HG02678 (cell line): Measurements from ENCODE around the gene THEM5.

Experiments used
- ATAC-seq: cut with Tn5 transposase; IDR thresholded peaks from one replicate; pipeline ENCODE4 v1.9.1; 2021; ENCODE audit warnings: mild to moderate bottlenecking, moderate library complexity; ENCODE audit not compliant: unreplicated experiment

The THEM5 gene

DNA sequence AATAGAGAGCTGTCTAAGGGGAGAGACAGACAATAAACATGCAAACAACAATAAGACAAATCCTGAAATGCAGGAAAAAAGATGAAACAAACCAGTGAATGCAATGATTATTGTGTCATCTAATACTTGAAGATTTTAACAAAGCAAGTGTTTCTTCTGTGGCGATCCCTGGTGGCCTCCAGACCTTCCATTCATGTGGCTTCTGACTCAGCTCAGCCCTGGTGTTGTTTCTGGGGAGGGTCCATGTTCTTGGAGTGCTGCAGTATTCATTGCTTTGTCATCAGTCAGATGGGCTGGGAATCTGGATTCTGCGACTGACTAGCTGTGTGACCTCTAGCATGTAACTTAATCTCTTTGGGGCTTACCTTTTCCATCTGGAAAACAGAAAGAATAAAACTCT lies 12.4 kb downstream of the THEM5 start:
- no peak for ATAC-seq

DNA sequence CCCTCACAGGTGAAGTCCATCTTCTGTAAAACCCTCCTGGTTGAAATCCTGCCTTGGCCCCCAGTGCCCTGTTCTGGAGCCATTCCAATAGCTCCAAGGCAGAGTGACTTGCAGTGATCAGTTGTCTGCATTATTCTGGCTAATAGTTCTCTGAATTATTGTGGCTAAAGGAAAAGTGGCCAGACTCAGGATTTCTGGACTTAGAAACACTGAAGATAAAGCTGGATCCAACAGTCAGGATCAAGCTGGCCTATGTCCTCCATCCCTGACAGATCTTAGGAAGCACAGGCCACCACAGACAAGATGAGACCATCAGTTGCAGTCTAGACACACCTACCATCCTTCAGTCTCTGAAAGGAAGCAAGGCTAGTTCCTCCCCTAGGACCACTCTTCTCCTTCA lies 13.1 kb downstream of the THEM5 start:
- ATAC-seq = no peak

DNA sequence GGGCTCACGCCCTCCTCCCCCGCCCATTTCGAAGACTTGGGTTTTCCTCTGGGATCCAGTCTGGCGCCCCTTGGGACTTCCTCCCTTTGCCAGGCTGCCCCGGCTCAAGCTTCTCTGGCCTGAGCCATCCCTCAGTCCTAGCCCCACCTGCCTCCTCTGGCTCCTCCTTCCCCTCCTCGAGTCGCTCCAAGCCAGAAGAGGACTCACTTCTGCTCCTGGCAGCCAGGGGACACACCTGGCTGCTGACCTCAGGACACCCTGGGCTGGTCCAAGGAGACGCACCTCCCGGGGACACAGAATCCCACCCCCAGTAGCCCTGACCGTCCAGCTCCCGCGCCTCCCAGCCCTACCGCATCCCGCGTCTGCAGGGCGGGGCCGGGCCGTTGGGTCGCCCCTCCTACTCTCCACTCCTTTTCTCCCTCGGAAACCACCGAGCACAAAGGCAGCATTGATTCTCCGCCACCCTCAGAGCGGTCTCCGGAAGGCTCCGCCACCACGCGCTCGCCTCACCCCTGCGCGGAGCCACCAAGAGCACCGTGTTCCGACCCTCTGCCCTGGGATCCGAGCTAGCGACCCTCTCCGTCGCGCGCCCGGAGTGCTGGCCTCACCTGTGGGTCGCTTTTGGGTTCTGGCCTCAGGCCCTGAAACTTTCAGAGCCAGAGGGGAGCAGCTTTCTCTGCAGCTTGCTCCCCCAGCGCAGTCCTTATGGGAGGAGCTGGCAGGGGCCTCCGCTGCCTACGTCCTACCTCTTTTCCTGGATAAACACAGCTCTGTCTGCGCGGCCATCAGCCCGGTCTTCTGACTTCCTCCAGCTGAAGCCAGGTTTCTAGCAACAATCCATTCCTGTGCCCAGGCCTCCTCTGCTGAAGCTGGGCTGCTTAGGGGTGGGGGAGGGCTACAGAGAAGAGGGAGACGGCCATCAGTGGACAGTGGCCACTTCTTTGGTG lies 13.8 kb downstream of the THEM5 start, which contains the start of gene C2CD4D:
TSS of gene C2CD4D (minus strand) at position 364 of the 947 bp plus-strand sequence. CDS start 831 bp downstream, outside the sequence.
- ATAC-seq = peak; percentile 46

DNA sequence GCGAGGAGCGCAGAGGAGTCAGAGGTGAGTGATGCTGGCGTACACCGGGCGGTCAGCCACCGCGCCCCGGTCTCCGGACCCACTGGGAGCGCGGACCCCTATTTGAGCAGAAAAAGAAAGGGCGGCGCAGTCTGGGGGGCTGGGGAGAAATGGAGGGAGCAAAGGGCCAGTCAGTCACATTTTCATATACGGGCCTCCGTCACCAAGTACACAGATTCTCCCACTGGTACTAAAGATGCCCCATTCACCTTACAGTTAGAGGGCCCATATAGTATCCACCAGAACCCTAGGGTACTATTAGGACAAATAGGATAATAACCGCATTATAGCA lies 14.5 kb downstream of the THEM5 start:
- no peak for ATAC-seq

DNA sequence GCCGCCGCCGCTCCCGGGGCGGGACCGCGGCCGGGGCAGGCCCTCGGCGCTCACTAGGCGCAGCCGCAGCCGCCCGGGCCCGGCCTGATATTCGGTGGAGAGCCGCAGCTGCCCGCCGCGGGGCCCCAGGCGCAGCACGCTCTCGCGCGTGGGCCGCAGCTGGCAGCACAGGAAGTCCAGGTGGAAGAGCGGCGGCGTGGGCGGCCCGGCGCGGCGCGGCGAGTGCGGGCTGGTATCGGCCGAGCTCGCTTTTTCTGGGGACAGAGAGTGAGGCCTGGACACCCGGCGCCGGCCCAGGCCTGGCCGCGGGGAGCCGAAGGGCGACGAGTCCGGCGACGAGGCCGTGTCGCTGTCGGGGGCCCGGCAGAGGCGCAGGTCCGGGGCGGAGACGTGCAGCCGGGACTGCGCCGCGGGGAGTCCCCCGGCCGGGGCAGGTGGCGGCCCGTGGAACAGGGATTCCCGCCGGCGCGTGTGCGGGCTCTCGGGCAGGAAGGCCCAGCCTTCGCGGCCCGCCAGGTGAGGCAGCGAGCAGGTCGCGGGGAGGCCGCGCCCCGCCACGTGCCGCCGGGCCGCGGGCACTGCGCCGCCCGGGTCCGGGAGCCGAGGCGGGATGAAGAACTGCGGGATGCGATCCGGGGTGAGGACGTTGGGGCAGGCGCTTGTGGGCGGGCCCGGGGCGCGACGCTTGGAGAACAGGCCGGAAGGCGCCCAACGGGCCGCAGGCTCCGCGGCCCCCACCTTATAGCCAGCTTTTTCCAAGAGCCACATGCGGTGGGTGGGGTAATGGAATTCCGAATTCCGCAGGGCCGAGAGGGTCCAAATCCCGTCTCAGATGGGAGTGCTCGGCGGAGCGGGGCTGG lies 15.1 kb downstream of the THEM5 start:
- ATAC-seq = no peak

DNA sequence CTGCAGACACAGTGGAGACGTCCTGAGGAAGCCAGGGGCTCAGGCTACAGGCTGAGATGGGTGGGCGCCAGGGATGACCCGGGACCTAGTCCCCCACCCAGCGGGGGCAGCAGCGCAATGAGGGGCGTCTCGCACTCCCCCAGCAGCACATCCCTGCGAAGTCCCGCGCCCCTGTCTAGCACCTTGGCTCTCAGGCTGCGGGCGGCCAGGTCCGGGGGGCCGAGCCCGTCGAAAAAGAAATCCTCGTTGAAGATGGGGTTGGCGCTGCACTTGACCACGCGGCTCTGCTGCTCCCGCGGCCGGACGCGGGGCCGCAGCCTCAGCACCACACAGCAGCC lies 15.7 kb downstream of the THEM5 start:
- ATAC-seq = no peak

DNA sequence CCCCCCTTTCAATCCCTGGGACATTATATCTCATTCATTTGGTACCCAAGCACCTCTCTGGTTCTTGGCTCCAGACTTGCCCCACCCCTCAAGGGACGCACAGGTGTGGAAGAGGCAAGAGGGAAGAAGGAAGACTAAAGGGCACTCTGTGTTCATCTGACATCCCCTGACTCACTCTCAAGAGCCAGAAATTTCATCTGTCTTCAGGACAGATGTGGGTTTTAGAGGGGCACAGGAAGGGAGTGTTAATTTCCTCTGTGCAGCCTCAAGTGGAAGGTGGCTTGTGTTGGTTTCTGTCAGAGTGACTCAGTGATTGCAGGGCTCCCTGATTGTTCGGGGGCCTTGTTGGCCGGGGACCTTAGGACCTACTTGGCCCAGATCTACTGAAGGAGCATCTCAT lies 16.3 kb downstream of the THEM5 start:
- no peak for ATAC-seq

DNA sequence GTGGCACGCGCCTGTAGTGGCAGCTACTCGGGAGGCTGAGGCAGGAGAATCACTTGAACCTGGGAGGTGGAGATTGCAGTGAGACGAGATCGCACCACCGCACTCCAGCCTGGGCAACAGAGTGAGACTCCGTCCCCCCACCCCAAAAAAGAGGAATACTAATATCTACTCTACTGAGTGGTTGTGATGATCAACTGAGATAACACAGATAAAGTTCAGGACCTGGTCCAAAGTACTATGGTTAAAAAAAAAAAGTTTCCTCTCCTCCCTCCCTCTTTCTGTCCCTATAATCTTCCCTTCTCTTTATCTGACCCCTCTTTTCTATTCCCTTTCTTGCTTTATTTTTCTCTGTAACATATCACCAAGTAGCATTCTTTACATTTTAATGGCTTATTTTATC lies 17.9 kb downstream of the THEM5 start:
- no peak for ATAC-seq

DNA sequence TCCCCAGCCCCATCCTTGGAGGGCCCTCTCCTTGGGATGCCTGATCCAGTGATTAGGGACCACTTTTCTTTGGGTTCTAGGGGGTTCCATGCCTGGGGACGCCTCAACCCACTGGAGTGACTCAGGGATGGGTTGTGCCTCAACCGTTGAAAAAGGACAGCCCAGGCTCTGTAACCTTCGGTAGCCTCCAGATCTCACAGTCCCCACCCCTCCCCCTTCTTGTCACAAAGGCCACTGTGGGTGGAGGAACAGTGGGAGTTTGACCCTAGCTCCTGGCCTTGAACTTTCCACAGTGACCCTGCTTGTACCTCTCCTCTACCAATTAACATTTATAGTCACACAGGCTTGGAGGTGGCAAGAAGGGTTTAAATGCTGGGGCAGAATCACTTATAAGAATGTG lies 19.3 kb downstream of the THEM5 start:
- ATAC-seq = no peak

DNA sequence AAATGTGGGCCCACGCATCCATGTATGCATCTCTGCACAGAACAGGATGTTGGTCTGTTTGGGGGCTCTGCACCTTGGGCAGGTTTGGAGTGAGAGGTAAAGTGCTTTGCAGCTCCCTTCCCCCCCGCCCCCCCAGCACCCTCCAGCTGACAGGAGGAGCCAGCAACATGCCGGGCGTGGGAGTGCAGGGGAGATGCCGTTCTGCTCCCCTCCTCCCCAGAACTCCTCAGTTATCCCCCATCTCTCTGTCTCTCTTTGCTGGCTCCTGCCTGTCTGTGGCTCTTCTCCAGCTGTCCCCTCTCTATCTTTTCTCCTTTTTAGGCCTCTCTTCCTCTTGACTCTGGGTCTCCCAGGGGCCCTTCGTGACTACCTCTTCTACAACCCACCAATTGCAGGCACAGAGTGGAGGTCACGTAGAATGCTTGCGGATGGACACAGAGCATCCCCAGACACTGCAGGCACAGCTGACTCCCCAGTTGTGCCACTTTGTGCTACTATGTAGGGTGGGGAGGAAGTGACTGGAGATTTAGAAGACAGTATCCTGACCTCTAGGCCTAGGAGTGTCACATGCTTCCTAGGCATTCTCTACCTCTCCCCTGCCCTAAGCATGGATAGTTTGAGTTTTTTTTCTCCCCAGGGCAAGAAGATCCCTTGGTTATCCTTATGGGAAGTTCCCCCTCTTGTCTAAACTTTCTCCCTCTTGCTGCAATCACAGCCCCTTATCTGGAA lies 20.2 kb downstream of the THEM5 start:
- no peak for ATAC-seq

DNA sequence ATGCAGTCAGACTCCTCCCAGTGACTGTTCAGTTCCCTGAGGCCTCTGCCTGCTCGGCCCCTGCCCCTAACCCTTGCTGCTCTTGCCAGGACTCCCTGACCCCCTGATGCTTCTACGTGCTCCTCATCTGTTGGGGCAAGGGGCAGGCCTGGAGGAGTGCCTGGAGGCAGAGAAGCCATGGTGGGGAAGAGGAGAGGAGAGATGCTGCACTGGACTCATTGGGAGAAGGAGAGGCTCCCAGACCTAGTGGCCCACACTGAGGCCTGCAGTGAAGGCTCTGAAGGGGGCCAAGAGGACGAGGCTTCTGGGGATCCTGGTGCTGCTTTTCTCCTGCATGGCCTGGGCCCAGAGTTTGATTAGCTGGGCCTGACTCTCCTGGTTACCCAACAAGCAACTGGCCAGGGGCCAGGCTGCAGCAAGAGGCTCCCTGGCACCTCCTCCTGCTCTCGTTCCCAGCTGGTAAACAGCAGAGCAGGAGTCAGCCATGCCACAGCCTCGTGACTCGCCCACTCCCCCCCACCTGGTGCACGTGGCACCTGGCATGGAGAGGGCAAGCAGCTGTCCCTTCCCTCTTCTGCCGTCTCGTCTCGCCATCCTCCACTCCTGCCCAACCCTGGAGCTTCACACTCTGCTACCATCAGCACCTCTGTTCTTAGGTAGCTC lies 21.1 kb downstream of the THEM5 start:
- no peak for ATAC-seq

DNA sequence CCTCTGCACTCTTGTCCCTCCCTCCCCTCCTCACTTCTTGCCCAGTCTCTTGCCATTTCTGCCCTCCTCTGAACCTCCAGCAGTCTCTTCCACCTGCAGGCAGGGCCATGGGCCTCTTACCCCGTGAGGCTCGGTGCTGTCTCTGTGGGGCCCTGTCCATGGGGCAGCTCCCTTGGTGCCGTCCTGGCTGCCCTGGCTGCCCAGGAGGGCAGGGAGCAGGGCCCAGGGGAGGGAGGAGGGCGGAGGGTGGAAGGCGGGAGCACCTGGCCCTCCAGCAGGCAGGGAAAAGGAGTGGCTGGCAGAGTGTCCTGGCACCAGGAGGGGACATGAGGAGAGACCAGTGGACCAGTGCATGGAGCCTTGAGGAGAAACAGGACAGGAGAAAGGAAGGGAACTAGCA lies 21.9 kb downstream of the THEM5 start, which contains the start of gene RORC:
TSS of gene RORC (minus strand) at position 198 of the 400 bp plus-strand sequence. CDS start at position 160, 38 bp downstream.
- ATAC-seq = no peak

DNA sequence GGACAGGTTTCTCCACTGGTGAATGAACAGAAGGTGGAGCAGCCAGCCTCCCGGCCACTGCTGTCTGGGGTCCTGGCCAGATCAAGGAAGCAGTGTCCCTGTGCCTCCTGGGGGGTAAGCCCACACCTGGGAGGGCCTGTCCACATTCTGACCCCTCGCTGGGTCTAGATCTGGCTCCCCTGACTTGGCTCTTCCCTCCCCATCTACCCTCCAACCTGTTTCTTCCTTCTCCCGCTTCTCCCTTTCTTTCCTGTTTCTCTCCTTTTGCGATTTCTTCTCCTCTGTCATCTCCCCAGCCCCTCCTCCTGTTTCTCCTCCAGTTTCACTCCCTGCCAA lies 22.3 kb downstream of the THEM5 start:
- no peak for ATAC-seq

DNA sequence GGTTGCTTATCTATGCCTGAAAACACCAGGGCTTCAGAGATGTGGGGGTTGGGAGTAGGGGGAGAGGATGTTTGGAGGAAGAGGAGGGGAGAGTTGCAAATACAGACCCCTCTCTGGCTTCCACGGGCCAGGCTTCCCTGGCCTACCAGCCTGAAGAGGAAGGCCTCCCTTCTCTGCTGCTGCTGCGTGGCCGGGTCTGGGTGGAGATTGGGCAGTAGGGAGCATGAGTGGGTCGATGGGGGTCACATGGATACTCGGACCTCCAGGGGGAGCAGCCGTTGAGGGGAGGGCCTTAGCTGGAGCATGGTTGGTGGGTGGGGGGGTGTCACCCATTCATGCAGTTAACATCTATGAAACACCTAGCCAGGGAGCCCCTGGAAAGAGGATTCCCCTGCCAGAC lies 23.5 kb downstream of the THEM5 start:
- ATAC-seq = no peak

DNA sequence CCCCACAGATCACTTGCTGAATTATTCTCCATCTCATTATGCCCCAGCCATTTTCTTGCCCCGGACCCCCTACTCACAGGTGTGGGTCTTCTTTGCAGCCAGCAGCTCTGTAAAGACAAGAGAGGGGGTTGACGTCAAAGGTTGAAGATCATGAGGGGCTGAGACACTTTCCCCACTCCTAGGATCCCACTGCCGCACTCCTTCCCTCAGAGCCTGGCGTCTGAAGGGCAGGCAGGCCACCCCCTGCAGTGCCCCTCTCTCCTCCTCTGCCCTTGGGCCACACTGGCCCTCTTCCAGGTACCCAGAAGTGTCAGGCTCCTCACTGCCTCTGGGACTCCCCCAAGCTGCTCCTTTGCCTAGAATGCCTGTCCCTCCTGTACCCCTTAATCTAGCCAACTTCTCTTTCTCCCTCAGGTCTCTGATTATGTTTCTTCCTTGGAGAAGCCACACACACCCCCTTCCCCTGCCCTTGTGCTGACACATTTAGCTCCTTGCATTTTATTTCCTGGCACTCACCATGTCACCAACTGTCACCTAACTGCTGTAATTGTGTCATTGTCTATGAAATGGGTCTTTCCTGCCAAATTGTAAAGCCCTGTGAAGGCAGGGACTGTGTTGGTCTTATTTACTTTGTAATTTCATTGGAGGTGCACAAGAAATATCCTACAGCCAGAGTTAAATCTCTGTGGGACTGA lies 24.0 kb downstream of the THEM5 start:
- no peak for ATAC-seq

DNA sequence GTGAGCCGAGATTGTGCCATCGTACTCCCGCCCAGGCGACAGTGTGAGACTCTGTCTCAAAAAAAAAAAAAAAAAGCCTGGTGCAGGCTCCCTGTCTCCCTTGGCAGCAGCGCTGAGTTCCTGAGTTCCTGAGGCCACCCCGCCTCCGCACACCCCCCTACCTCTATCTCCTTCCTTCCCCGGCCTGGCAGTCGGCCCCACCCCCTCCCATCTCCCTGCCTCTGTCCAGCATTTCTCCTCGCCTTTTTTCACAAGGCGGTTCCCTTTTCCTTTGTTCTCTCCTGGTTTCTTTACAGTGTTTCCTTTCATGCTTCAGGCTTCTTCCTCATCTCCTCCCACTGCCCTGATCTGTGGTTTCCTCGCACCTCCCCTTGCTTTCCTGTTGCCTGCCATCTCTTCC lies 24.6 kb downstream of the THEM5 start:
- ATAC-seq = no peak

DNA sequence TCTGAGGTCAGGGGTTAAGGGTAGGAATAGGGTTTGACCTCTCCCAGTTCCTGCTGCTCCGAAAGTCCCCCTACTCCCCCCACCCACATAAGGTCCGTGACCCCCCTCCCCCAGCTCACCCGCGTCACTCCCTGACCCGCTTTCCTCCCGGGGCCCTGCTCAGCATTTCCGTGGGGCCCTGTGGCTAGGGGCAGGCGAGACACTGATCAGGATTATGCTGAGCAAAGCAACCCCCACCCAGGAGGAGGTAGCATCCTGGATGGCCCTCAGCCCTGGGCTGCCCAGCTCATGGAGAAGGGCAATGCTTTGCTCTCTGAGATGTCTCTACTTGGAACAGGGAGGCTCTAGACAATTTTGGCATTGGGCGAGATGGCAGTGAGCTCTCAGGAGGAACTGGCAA lies 25.7 kb downstream of the THEM5 start:
- ATAC-seq = no peak

DNA sequence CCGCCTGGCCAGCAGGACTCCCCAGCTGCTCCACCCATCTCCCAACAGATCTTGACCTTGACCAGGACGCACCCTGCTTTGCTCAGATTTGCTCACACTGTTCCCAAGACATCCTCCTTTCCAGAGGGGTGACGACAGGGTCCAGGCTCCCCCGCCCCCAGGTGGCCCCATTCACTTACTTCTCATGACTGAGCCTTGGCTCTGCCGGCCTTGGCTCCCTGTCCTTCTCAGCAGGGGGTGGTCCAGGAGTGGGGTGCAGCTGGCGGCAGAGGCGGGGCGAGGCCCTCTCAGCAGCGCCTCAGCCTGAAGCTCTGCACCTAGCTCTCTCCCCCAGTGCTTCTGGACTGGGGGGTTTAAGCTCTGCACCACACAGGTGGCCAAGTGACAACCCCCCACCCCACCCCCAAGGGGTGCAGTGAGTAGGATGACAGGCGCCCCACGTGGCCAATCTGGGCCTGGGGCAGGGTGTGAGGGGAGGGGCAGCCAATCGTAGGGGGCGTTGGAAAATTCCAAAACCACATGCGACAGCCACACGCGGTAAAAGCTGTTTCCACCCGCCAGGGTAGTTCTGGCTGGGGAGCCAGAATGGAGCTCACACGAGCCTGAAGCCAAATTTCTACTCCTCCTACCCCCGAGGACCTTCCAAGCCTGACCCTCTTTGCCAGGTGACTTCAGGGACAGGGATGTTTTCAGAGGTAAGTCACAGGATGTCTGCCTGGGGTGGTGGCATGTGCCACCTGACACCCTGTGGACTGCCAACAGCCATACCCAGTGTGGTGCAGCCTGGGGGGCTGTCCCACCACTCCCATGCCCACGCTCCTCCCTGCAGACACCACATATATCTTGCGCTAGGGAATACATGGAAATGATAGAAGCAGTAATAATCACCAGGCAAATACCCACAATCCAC lies 27.5 kb downstream of the THEM5 start:
- ATAC-seq = no peak

DNA sequence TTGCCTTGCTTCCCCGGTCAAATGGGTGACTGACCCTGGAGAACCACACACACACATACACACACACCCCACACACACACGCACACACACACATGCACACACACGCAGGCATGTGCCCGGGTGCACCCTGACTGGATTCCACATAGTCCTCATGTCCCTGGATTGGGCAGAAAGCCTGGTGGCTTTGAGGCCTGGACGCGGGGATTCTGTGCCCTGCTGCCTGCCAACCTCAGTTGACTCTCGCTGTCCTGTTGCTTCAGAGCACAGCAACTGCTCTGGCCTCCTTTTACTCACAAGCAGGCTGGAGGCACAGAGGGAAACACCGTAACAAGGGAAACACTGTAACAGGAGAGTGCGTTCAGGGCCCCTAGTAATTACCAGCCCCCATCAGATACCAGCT lies 28.3 kb downstream of the THEM5 start:
- no peak for ATAC-seq
